Subcutaneous abdominal adipose tissue (tissue), 5 donors: ENCODE results near the gene CSH1.

ENCODE experiments used
- H3K27ac ChIP-seq: one replicate; pipeline ENCODE4 v1.7.0; 2013; ENCODE audit warnings: low read depth, mild to moderate bottlenecking, inconsistent platforms, low read length, moderate library complexity
- H3K27me3 ChIP-seq, 5 donors: one replicate each; pipeline ENCODE4 v1.7.0; 2013; ENCODE audit warnings: low read length in 5 of 5, inconsistent platforms in 1 of 5; ENCODE audit not compliant: control insufficient read depth in 5 of 5, insufficient read depth in 4 of 5
- H3K36me3 ChIP-seq, 5 donors: one replicate each; pipeline ENCODE4 v1.7.0; 2013; ENCODE audit warnings: low read length in 5 of 5; ENCODE audit not compliant: control insufficient read depth in 5 of 5, insufficient read depth in 5 of 5
- H3K4me1 ChIP-seq, 5 donors: one replicate each; pipeline ENCODE4 v1.7.0; 2013; ENCODE audit warnings: low read length in 5 of 5, mild to moderate bottlenecking in 3 of 5, moderate library complexity in 1 of 5; ENCODE audit not compliant: control insufficient read depth in 5 of 5, insufficient read depth in 5 of 5
- H3K4me3 ChIP-seq, 5 donors: one replicate each; pipeline ENCODE4 v1.7.0; 2013; ENCODE audit warnings: low read length in 5 of 5, low read depth in 1 of 5
- H3K9ac ChIP-seq, 5 donors: one replicate each; pipeline ENCODE4 v1.7.0; 2013; ENCODE audit warnings: low read length in 5 of 5, mild to moderate bottlenecking in 4 of 5, moderate library complexity in 3 of 5
- H3K9me3 ChIP-seq, 5 donors: one replicate each; pipeline ENCODE4 v1.7.0; 2013; ENCODE audit warnings: low read length in 5 of 5; ENCODE audit not compliant: control insufficient read depth in 5 of 5
- donor health status: healthy.
- donor health status: healthy.
- donor health status: healthy.
- donor health status: healthy.
- donor health status: healthy.

The CSH1 gene

DNA sequence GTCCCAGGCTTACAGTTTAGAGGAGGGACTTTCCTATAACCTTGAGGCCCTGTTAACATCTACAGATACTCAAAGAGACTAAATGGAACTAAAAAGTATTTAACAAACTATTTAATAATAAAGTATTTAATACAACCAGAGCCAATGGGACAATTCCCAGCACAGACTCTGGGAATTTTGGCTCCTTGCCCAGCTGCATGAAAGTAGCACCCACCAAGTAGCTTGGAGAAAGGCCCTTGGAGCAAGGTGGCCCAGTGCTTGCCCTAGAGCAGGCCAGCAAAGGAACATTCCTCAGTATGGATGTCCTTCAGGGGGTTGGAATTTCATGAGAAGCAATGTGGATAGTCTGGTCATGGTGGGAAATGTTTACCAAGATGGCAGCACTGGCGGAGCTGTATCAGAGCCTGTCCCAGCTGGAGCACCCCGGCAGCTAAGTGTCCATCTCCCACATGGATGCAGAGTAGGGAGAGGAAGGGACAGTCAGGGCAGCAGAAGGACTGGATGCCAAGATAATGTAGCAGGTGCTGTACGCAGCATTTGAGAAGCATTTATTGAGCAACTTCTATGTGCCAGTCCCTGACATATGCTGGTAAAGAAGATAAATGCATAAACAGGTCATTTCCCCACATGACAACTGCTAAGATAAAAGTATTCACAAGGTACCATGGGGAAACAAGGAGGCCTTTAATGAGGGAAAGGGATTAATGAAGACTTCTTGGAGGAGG, 48.7 kb downstream of the CSH1 start:
- no peaks in the 10 kb centered on the region for H3K36me3 ChIP-seq
- no peak overlapping the region for H3K9ac ChIP-seq
- no peak overlapping the region for H3K4me3 ChIP-seq
- H3K27me3 ChIP-seq: no peaks in the 10 kb centered on the region
- no peak overlapping the region for H3K27ac ChIP-seq
- peaks cover 0 to 23% (median 17%) of the 10 kb centered on the region in 5 donors for H3K4me1 ChIP-seq
- no peaks in the 10 kb centered on the region for H3K9me3 ChIP-seq

DNA sequence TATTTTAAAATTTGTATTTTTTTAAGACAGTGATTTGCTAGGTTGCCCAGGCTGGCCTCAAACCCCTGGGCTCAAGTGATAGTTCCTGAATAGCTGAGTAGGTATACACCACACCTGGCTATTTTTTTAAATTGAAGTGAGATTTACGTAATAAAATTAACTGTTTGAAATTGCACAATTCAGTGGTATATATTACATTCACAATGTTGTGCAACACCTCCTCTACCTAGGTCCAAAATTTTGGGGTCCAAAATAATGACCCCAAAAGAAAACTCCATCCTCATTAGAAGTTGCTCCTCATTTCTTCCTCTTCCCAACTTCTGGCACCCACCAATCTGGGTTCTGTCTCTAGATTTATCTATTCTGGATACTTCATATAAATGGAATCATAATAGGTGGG, 50.9 kb downstream of the CSH1 start:
- Histone ChIP-seq H3K36me3 (no peaks in the 10 kb centered on the region), H3K27ac (no peak overlapping the region), H3K9me3 (no peaks in the 10 kb centered on the region), H3K4me1 (peaks cover 6 to 40% (median 32%) of the 10 kb centered on the region in 5 donors), H3K9ac (no peak overlapping the region), H3K4me3 (no peak overlapping the region), H3K27me3 (no peaks in the 10 kb centered on the region)
